GM21381 (cell line): Measurements from ENCODE around the gene CAB39L.

ENCODE experiments used
- ATAC-seq: cut with Tn5 transposase; IDR thresholded peaks from one replicate; pipeline ENCODE4 v1.9.1; 2021; ENCODE audit warnings: mild to moderate bottlenecking, moderate library complexity; ENCODE audit not compliant: unreplicated experiment

CAB39L gene

GRCh38 chr13:49443704-49444523 is at the start of gene CAB39L, which contains the start of gene SETDB2:
Gene CAB39L, minus strand, starts transcription at chr13:49444064. Its CDS starts 61,154 bp downstream, at chr13:49382910.
Gene SETDB2, plus strand, starts transcription at chr13:49444274. Its CDS starts 7,620 bp downstream, at chr13:49451894.
- peak; percentile 93 for ATAC-seq

GRCh38 chr13:49488563-49488962 is 44.7 kb upstream of the CAB39L start:
- ATAC-seq, result no peak

GRCh38 chr13:49481788-49482187 is 37.9 kb upstream of the CAB39L start:
- ATAC-seq, result no peak

- no peak for ATAC-seq
Measured at GRCh38 chr13:49476529-49476928, 32.7 kb upstream of the CAB39L start.

- ATAC-seq, result no peak
Measured at GRCh38 chr13:49472186-49472585, 28.3 kb upstream of the CAB39L start.

- no peak for ATAC-seq
Measured at GRCh38 chr13:49466292-49466838, 22.5 kb upstream of the CAB39L start.

- no peak for ATAC-seq
Measured at GRCh38 chr13:49464621-49465325, 20.9 kb upstream of the CAB39L start.

- no peak for ATAC-seq
Measured at GRCh38 chr13:49464085-49464484, 20.2 kb upstream of the CAB39L start.

GRCh38 chr13:49459580-49459979 is 15.7 kb upstream of the CAB39L start:
- ATAC-seq, result no peak

- ATAC-seq, result no peak
Measured at GRCh38 chr13:49457221-49457620, 13.4 kb upstream of the CAB39L start.

- ATAC-seq, result no peak
Measured at GRCh38 chr13:49456156-49456555, 12.3 kb upstream of the CAB39L start.

- peak; percentile 24 for ATAC-seq
Measured at GRCh38 chr13:49455007-49455398, 11.1 kb upstream of the CAB39L start.

GRCh38 chr13:49454388-49455006 is 10.6 kb upstream of the CAB39L start:
- peak; percentile 93 for ATAC-seq

GRCh38 chr13:49453465-49453864 is 9.6 kb upstream of the CAB39L start:
- ATAC-seq, result no peak

GRCh38 chr13:49452725-49453457 is 9.0 kb upstream of the CAB39L start:
- ATAC-seq, result no peak

- no peak for ATAC-seq
Measured at GRCh38 chr13:49450105-49450819, 6.4 kb upstream of the CAB39L start.

GRCh38 chr13:49448753-49449152 is 4.9 kb upstream of the CAB39L start:
- ATAC-seq, result no peak

GRCh38 chr13:49446473-49446872 is 2.6 kb upstream of the CAB39L start:
- no peak for ATAC-seq

GRCh38 chr13:49444524-49445395 is 896 bp upstream of the CAB39L start:
- ATAC-seq, result no peak
